ENCODE results near the gene SLC22A4. TPM values are rescaled to one million over a fixed set of nuclear protein-coding genes. Genes with fewer than 3 reads are reported as not detected.

SLC22A4 gene
- total and polyA plus RNA-seq, 9 donors = 0.72 to 7.7 (median 2.3) TPM

- Histone ChIP-seq H3K4me3 (no peak overlapping the region), H3K4me1 (ENCODE audit: insufficient read depth) (no peaks in the 10 kb centered on the region), H3K36me3 (no peaks in the 10 kb centered on the region), H3K27me3 (no peaks in the 10 kb centered on the region), H3K27ac (no peak overlapping the region), H3K9me3 (no peaks in the 10 kb centered on the region)
- TF ChIP-seq POLR2A (IDR thresholded peaks at IDR 0.05) (no peak), CTCF (IDR thresholded peaks at IDR 0.05) (no peak), EP300 (IDR thresholded peaks at IDR 0.05) (no peak)
- intact Hi-C loops (cut with DNase I) = no loop called here
- WGBS, 3 donors = 32 to 40% (median 32%) methylated on average over 11 of the region's 11 CpGs
- DNase-seq = no peak
These were observed 28.1 kb downstream of the SLC22A4 start for GRCh38 chr5:132322266-132322665.

- WGBS, 3 donors = 72 to 88% (median 86%) methylated on average over 5 of the region's 5 CpGs
- intact Hi-C loops (cut with DNase I) = no loop called here
- Histone ChIP-seq H3K9me3 (no peaks in the 10 kb centered on the region), H3K36me3 (no peaks in the 10 kb centered on the region), H3K27ac (no peak overlapping the region), H3K4me1 (ENCODE audit: insufficient read depth) (no peaks in the 10 kb centered on the region), H3K27me3 (no peaks in the 10 kb centered on the region), H3K4me3 (no peak overlapping the region)
- DNase-seq = no peak
- TF ChIP-seq CTCF (IDR thresholded peaks at IDR 0.05) = no peak
- no peak for TF ChIP-seq EP300 (IDR thresholded peaks at IDR 0.05)
- no peak for TF ChIP-seq POLR2A (IDR thresholded peaks at IDR 0.05)
These were observed 29.0 kb downstream of the SLC22A4 start for GRCh38 chr5:132323202-132323601.

GRCh38 chr5:132325691-132326090, 31.5 kb downstream of the SLC22A4 start:
- Histone ChIP-seq H3K4me1 (ENCODE audit: insufficient read depth) (no peaks in the 10 kb centered on the region), H3K9me3 (no peaks in the 10 kb centered on the region), H3K36me3 (no peaks in the 10 kb centered on the region), H3K4me3 (no peak overlapping the region), H3K27me3 (no peaks in the 10 kb centered on the region), H3K27ac (no peak overlapping the region)
- TF ChIP-seq EP300 (IDR thresholded peaks at IDR 0.05) = no peak
- no peak for TF ChIP-seq POLR2A (IDR thresholded peaks at IDR 0.05)
- no peak for TF ChIP-seq CTCF (IDR thresholded peaks at IDR 0.05)
- WGBS, 3 donors = 87 to 92% (median 92%) methylated on average over 4 of the region's 4 CpGs
- no peak for DNase-seq
- intact Hi-C loops (cut with DNase I) = no loop called here

- Histone ChIP-seq H3K27ac (no peak overlapping the region), H3K4me3 (no peak overlapping the region), H3K27me3 (no peaks in the 10 kb centered on the region), H3K36me3 (no peaks in the 10 kb centered on the region), H3K9me3 (no peaks in the 10 kb centered on the region), H3K4me1 (ENCODE audit: insufficient read depth) (no peaks in the 10 kb centered on the region)
- 40 to 56% (median 49%) methylated on average over 2 of the region's 2 CpGs for WGBS, 3 donors
- DNase-seq = no peak
- TF ChIP-seq EP300 (IDR thresholded peaks at IDR 0.05) (no peak), CTCF (IDR thresholded peaks at IDR 0.05) (no peak), POLR2A (IDR thresholded peaks at IDR 0.05) (no peak)
- intact Hi-C loops (cut with DNase I) = no loop called here
These were observed 33.2 kb downstream of the SLC22A4 start for GRCh38 chr5:132327252-132327955.

Measured in ovary (tissue), 9 donors.